Measurements from ENCODE around the gene SKP1. TPM values are rescaled to one million over a fixed set of nuclear protein-coding genes. Genes with fewer than 3 reads are reported as not detected.

The SKP1 gene
- total and polyA plus RNA-seq, 7 donors = 193 to 938 (median 320) TPM

- TF ChIP-seq POLR2AphosphoS5 (IDR thresholded peaks at IDR 0.05) = no peak
- TF ChIP-seq EP300 (IDR thresholded peaks at IDR 0.05) = no peak
- TF ChIP-seq POLR2A (IDR thresholded peaks at IDR 0.05) = no peak
- TF ChIP-seq CTCF (IDR thresholded peaks at IDR 0.05) = no peak
- intact Hi-C loops (cut with DNase I) = no loop called here
- Histone ChIP-seq H3K9me3 (no peaks in the 10 kb centered on the region), H3K4me1 (peaks cover 0 to 17% (median 11%) of the 10 kb centered on the region in 4 donors), H3K36me3 (peaks cover 0 to 45% (median 0%) of the 10 kb centered on the region in 4 donors), H3K27ac (no peak overlapping the region), H3K27me3 (no peaks in the 10 kb centered on the region), H3K4me3 (no peak overlapping the region)
- WGBS, 2 donors = 75 to 89% methylated on average over 25 of the region's 25 CpGs
- no peak for DNase-seq
These were observed 47.1 kb downstream of the SKP1 start for GRCh38 chr5:134129411-134130238.

DNA sequence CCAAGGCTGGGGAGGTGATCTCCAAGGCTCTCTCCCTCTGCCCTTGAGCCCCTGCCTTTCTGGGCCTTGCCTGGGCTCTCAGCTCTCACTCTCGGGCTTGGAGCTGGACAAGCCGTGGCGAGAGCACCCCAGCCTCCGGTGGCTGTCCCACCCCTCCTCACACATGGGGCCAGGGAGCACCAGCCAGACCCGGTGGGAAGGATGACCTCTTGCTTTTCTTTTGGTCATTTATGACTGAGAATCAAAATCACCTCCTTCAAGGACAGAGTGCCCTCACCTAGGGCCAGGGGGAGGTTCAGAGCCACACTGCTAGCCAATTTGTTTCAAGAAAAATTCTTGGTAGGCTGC, 48.1 kb downstream of the SKP1 start:
- Histone ChIP-seq H3K27me3 (no peaks in the 10 kb centered on the region), H3K36me3 (peaks cover 0 to 35% (median 0%) of the 10 kb centered on the region in 4 donors), H3K27ac (no peak overlapping the region), H3K4me3 (no peak overlapping the region), H3K9me3 (no peaks in the 10 kb centered on the region), H3K4me1 (peaks cover 0 to 17% (median 13%) of the 10 kb centered on the region in 4 donors)
- WGBS, 2 donors = 73 to 87% methylated on average over 5 of the region's 5 CpGs
- DNase-seq = no peak
- no peak for TF ChIP-seq POLR2A (IDR thresholded peaks at IDR 0.05)
- intact Hi-C loops (cut with DNase I) = no loop called here

- no peak for DNase-seq
- WGBS, 2 donors = 78 to 92% methylated on average over 18 of the region's 18 CpGs
- H3K27ac ChIP-seq = peak overlapping the region in 1 of 4 donors; percentile 17
These were observed 48.6 kb downstream of the SKP1 start for GRCh38 chr5:134127988-134128647.

GRCh38 chr5:134127376-134127861, 49.3 kb downstream of the SKP1 start:
- H3K4me3 ChIP-seq = no peak overlapping the region
- peaks cover 0 to 17% (median 13%) of the 10 kb centered on the region in 4 donors for H3K4me1 ChIP-seq
- no peak for TF ChIP-seq POLR2A (IDR thresholded peaks at IDR 0.05)
- TF ChIP-seq EP300 (IDR thresholded peaks at IDR 0.05) = no peak
- no peak for TF ChIP-seq POLR2AphosphoS5 (IDR thresholded peaks at IDR 0.05)
- no peak for TF ChIP-seq CTCF (IDR thresholded peaks at IDR 0.05)
- intact Hi-C loops (cut with DNase I) = no loop called here
- peak overlapping the region in 1 of 4 donors; percentile 17 for H3K27ac ChIP-seq
- H3K9me3 ChIP-seq = no peaks in the 10 kb centered on the region
- WGBS, 2 donors = 70 to 76% methylated on average over 15 of the region's 15 CpGs
- H3K27me3 ChIP-seq = no peaks in the 10 kb centered on the region
- DNase-seq = no peak
- H3K36me3 ChIP-seq = peaks cover 0 to 32% (median 0%) of the 10 kb centered on the region in 4 donors

More at GRCh38 chr5:134127988-134128647, 48.6 kb downstream of the SKP1 start:
- H3K36me3 ChIP-seq = peaks cover 0 to 32% (median 0%) of the 10 kb centered on the region in 4 donors
- no peaks in the 10 kb centered on the region for H3K9me3 ChIP-seq
- H3K4me3 ChIP-seq = no peak overlapping the region
- intact Hi-C loops (cut with DNase I) = no loop called here
- TF ChIP-seq CTCF (IDR thresholded peaks at IDR 0.05) (no peak), POLR2A (IDR thresholded peaks at IDR 0.05) (no peak), POLR2AphosphoS5 (IDR thresholded peaks at IDR 0.05) (no peak), EP300 (IDR thresholded peaks at IDR 0.05) (no peak)
- no peaks in the 10 kb centered on the region for H3K27me3 ChIP-seq
- peaks cover 0 to 17% (median 13%) of the 10 kb centered on the region in 4 donors for H3K4me1 ChIP-seq
